ENCODE results near the gene DCLRE1B.

Gene DCLRE1B

GRCh38 chr1:113958691-113959090, 53.6 kb downstream of the DCLRE1B start:
- TF ChIP-seq, protein P1, sequence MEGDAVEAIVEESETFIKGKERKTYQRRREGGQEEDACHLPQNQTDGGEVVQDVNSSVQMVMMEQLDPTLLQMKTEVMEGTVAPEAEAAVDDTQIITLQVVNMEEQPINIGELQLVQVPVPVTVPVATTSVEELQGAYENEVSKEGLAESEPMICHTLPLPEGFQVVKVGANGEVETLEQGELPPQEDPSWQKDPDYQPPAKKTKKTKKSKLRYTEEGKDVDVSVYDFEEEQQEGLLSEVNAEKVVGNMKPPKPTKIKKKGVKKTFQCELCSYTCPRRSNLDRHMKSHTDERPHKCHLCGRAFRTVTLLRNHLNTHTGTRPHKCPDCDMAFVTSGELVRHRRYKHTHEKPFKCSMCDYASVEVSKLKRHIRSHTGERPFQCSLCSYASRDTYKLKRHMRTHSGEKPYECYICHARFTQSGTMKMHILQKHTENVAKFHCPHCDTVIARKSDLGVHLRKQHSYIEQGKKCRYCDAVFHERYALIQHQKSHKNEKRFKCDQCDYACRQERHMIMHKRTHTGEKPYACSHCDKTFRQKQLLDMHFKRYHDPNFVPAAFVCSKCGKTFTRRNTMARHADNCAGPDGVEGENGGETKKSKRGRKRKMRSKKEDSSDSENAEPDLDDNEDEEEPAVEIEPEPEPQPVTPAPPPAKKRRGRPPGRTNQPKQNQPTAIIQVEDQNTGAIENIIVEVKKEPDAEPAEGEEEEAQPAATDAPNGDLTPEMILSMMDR (IDR thresholded peaks at IDR 0.05; ENCODE audit: insufficient read depth, missing control alignments), result no peak
- FAIRE-seq, result no peak
- DNase-seq (ENCODE audit: insufficient read length, low spot score), result no peak

- DNase-seq (ENCODE audit: insufficient read length, low spot score) (no peak), FAIRE-seq (no peak)
- TF ChIP-seq, protein P1 (IDR thresholded peaks at IDR 0.05; ENCODE audit: insufficient read depth, missing control alignments), result peak; percentile 31
Measured at GRCh38 chr1:113963281-113963906, 58.3 kb downstream of the DCLRE1B start.
